Stimulated activated naive CD8-positive, alpha-beta T cell treated with anti-CD3 and anti-CD28 coated beads, Interleukin-15, amount 100 ng/mL, for 72 hours (primary cell): ENCODE results near the gene FAM20C.

Experiments used
- ATAC-seq: fragments of 150-1000 bp; cut with Tn5 transposase; 2 replicates; pipeline ENCODE4 v1.10.0; 2021; ENCODE audit warnings: mild to moderate bottlenecking, moderate library complexity
- DNase-seq, 2 donors: peaks; one replicate each; pipeline ENCODE4 v3.0.0; 2021 to 2022
- H3K27ac Mint-ChIP-seq, 2 donors: one replicate each; pipeline ENCODE4 v1.8.0; 2022; ENCODE audit warnings: mild to moderate bottlenecking in 2 of 2, mixed read lengths in 2 of 2, moderate library complexity in 2 of 2
- H3K27me3 Mint-ChIP-seq: one replicate; pipeline ENCODE4 v1.8.0; 2022; ENCODE audit warnings: mixed read lengths
- H3K4me1 Mint-ChIP-seq: one replicate; pipeline ENCODE4 v1.8.0; 2022; ENCODE audit warnings: mild to moderate bottlenecking, mixed read lengths
- H3K4me3 Mint-ChIP-seq, 2 donors: one replicate each; pipeline ENCODE4 v1.8.0; 2022; ENCODE audit warnings: mild to moderate bottlenecking in 2 of 2, mixed read lengths in 2 of 2, moderate library complexity in 1 of 2
- H3K9me3 Mint-ChIP-seq, 2 donors: one replicate each; pipeline ENCODE4 v1.8.0; 2022; ENCODE audit warnings: mixed read lengths in 2 of 2

The FAM20C gene

GRCh38 chr7:166338-167060, 25.9 kb upstream of the FAM20C start:
- Mint-ChIP-seq H3K27ac (peak overlapping the region in 1 of 2 donors; percentile 72), H3K9me3 (no peaks in the 10 kb centered on the region), H3K4me3 (no peak overlapping the region), H3K27me3 (peaks cover 58% of the 10 kb centered on the region), H3K4me1 (peaks cover 16% of the 10 kb centered on the region)
- ATAC-seq = no peak
- DNase-seq = no peak

GRCh38 chr7:167090-167855, 25.1 kb upstream of the FAM20C start:
- Mint-ChIP-seq H3K4me1 (peaks cover 16% of the 10 kb centered on the region), H3K9me3 (no peaks in the 10 kb centered on the region), H3K27me3 (peaks cover 58% of the 10 kb centered on the region), H3K4me3 (no peak overlapping the region), H3K27ac (no peak overlapping the region)
- ATAC-seq (no peak), DNase-seq (no peak)

- H3K27me3 Mint-ChIP-seq = peaks cover 56% of the 10 kb centered on the region
- no peak for ATAC-seq
- H3K4me3 Mint-ChIP-seq = no peak overlapping the region
Observed at GRCh38 chr7:167976-168791, 24.2 kb upstream of the FAM20C start.

GRCh38 chr7:169276-170172, 22.8 kb upstream of the FAM20C start:
- no peak for DNase-seq
- Mint-ChIP-seq H3K4me3 (no peak overlapping the region), H3K4me1 (peaks cover 16% of the 10 kb centered on the region), H3K27me3 (peaks cover 43% of the 10 kb centered on the region), H3K9me3 (no peaks in the 10 kb centered on the region), H3K27ac (no peak overlapping the region)
- ATAC-seq = no peak

More at GRCh38 chr7:167976-168791, 24.2 kb upstream of the FAM20C start:
- DNase-seq = no peak
- Mint-ChIP-seq H3K27ac (no peak overlapping the region), H3K4me1 (peaks cover 16% of the 10 kb centered on the region), H3K9me3 (no peaks in the 10 kb centered on the region)

- no peak overlapping the region for H3K4me3 Mint-ChIP-seq
- H3K27ac Mint-ChIP-seq = no peak overlapping the region
- H3K9me3 Mint-ChIP-seq = no peaks in the 10 kb centered on the region
- ATAC-seq (no peak), DNase-seq (no peak)
- H3K4me1 Mint-ChIP-seq = peaks cover 16% of the 10 kb centered on the region
- H3K27me3 Mint-ChIP-seq = peaks cover 37% of the 10 kb centered on the region
Observed at GRCh38 chr7:170551-171363, 21.6 kb upstream of the FAM20C start.

GRCh38 chr7:171364-171904, 20.9 kb upstream of the FAM20C start:
- Mint-ChIP-seq H3K27me3 (peaks cover 32% of the 10 kb centered on the region), H3K9me3 (no peaks in the 10 kb centered on the region), H3K4me1 (peaks cover 13% of the 10 kb centered on the region), H3K4me3 (no peak overlapping the region), H3K27ac (no peak overlapping the region)
- ATAC-seq (peak; percentile 33), DNase-seq (no peak)

- H3K4me3 Mint-ChIP-seq = no peak overlapping the region
- ATAC-seq (no peak), DNase-seq (no peak)
- peaks cover 26% of the 10 kb centered on the region for H3K27me3 Mint-ChIP-seq
- peak overlapping the region in 1 of 2 donors; percentile 59 for H3K27ac Mint-ChIP-seq
- peaks cover 7% of the 10 kb centered on the region for H3K4me1 Mint-ChIP-seq
- no peaks in the 10 kb centered on the region for H3K9me3 Mint-ChIP-seq
Observed at GRCh38 chr7:171912-172515, 20.4 kb upstream of the FAM20C start.

- peaks cover 15% of the 10 kb centered on the region for H3K27me3 Mint-ChIP-seq
- ATAC-seq (peak; percentile 23), DNase-seq (no peak)
- H3K4me3 Mint-ChIP-seq = no peak overlapping the region
- no peaks in the 10 kb centered on the region for H3K4me1 Mint-ChIP-seq
- H3K27ac Mint-ChIP-seq = no peak overlapping the region
- H3K9me3 Mint-ChIP-seq = no peaks in the 10 kb centered on the region
Observed at GRCh38 chr7:173209-173918, 19.0 kb upstream of the FAM20C start.

GRCh38 chr7:174716-175115, 17.7 kb upstream of the FAM20C start:
- peaks cover 11% of the 10 kb centered on the region for H3K27me3 Mint-ChIP-seq
- no peak overlapping the region for H3K4me3 Mint-ChIP-seq
- no peaks in the 10 kb centered on the region for H3K4me1 Mint-ChIP-seq
- ATAC-seq (no peak), DNase-seq (no peak)
- H3K27ac Mint-ChIP-seq = peak overlapping the region in 1 of 2 donors; percentile 40
- H3K9me3 Mint-ChIP-seq = no peaks in the 10 kb centered on the region

GRCh38 chr7:175955-176354, 16.4 kb upstream of the FAM20C start:
- H3K4me1 Mint-ChIP-seq = no peaks in the 10 kb centered on the region
- ATAC-seq (no peak), DNase-seq (no peak)
- no peaks in the 10 kb centered on the region for H3K9me3 Mint-ChIP-seq
- H3K4me3 Mint-ChIP-seq = no peak overlapping the region
- H3K27me3 Mint-ChIP-seq = no peaks in the 10 kb centered on the region
- no peak overlapping the region for H3K27ac Mint-ChIP-seq

GRCh38 chr7:176381-176780, 16.0 kb upstream of the FAM20C start:
- Mint-ChIP-seq H3K9me3 (no peaks in the 10 kb centered on the region), H3K4me3 (no peak overlapping the region), H3K27me3 (no peaks in the 10 kb centered on the region), H3K27ac (no peak overlapping the region), H3K4me1 (no peaks in the 10 kb centered on the region)
- DNase-seq = no peak
- ATAC-seq = no peak

GRCh38 chr7:176786-177459, 15.4 kb upstream of the FAM20C start:
- no peak for ATAC-seq
- Mint-ChIP-seq H3K4me3 (no peak overlapping the region), H3K27me3 (no peaks in the 10 kb centered on the region), H3K4me1 (no peaks in the 10 kb centered on the region), H3K27ac (no peak overlapping the region), H3K9me3 (no peaks in the 10 kb centered on the region)
- no peak for DNase-seq

GRCh38 chr7:178444-178843, 13.9 kb upstream of the FAM20C start:
- no peaks in the 10 kb centered on the region for H3K9me3 Mint-ChIP-seq
- H3K4me3 Mint-ChIP-seq = no peak overlapping the region
- H3K4me1 Mint-ChIP-seq = no peaks in the 10 kb centered on the region
- H3K27ac Mint-ChIP-seq = no peak overlapping the region
- no peak for ATAC-seq
- no peaks in the 10 kb centered on the region for H3K27me3 Mint-ChIP-seq
- DNase-seq = no peak
